ENCODE results near the gene CACNA1C. TPM values are rescaled to one million over a fixed set of nuclear protein-coding genes. Genes with fewer than 3 reads are reported as not detected.

The CACNA1C gene
- total and polyA plus RNA-seq, 10 of the 15 experiments (the other 5 are each of a cell fraction or from before 2014, with no cell fraction given) = under 0.01 to 0.15 (median 0.09) TPM; not detected in 5

GRCh38 chr12:2575245-2575644 is 522.5 kb downstream of the CACNA1C start:
- no peak for TF ChIP-seq CEBPB (IDR thresholded peaks at IDR 0.05; ENCODE audit: borderline replicate concordance in 1 of 2, low read depth in 2 of 2, low read length in 2 of 2)
- no peak for TF ChIP-seq NR2C1 (IDR thresholded peaks at IDR 0.05)
- TF ChIP-seq KAT2A (conservative IDR thresholded peaks at IDR 0.05; ENCODE audit: control insufficient read depth, low read depth, low read length) = no peak
- no peak for TF ChIP-seq ZNF622 (IDR thresholded peaks at IDR 0.05)
- TF ChIP-seq CTCF (IDR thresholded peaks at IDR 0.05 in 2 of 3, conservative IDR thresholded peaks at IDR 0.05 in 1 of 3; ENCODE audit: control insufficient read depth in 2 of 3, extremely low read depth in 1 of 3, insufficient read depth in 1 of 3, low read depth in 3 of 3, low read length in 3 of 3) = no peak
- TF ChIP-seq IKZF1 (conservative IDR thresholded peaks at IDR 0.05) = no peak
- no peak for TF ChIP-seq RUNX3 (IDR thresholded peaks at IDR 0.05; ENCODE audit: low read length)
- TF ChIP-seq JUND (IDR thresholded peaks at IDR 0.05; ENCODE audit: low read depth, low read length) = no peak
- TF ChIP-seq CHD2 (IDR thresholded peaks at IDR 0.05; ENCODE audit: borderline replicate concordance, low read depth, low read length) = no peak
- POLR2A ChIA-PET = no interaction called here
- intact Hi-C loops (cut with micrococcal nuclease; ENCODE audit: unreplicated experiment) = no loop called here
- Histone ChIP-seq H4K20me1 (ENCODE audit: control insufficient read depth, insufficient read depth) (no peaks in the 10 kb centered on the region), H3K27ac (ENCODE audit: control insufficient read depth, insufficient read depth) (no peak overlapping the region), H3K9me3 (replicated peaks; ENCODE audit: control insufficient read depth, insufficient read depth, low read length) (no peaks in the 10 kb centered on the region), H2AFZ (ENCODE audit: control insufficient read depth, low read depth, low read length) (no peak overlapping the region), H3K4me2 (ENCODE audit: control insufficient read depth, insufficient read depth) (no peak overlapping the region), H3K4me3 (no peak overlapping the region), H3K79me2 (ENCODE audit: control insufficient read depth, insufficient read depth, low read length) (no peaks in the 10 kb centered on the region), H3K9ac (ENCODE audit: control insufficient read depth, insufficient read depth, low read length) (no peak overlapping the region), H3K36me3 (ENCODE audit: control insufficient read depth in 2 of 2, insufficient read depth in 2 of 2, low read length in 1 of 2) (no peaks in the 10 kb centered on the region), H3K27me3 (replicated peaks in 1 of 2; ENCODE audit: control insufficient read depth in 2 of 2, insufficient read depth in 2 of 2, low read length in 1 of 2) (peaks cover 0 to 2% of the 10 kb centered on the region in 2 experiments; a peak in 2 of 4 replicates), H3K4me1 (ENCODE audit: control insufficient read depth, insufficient read depth, low read length) (no peaks in the 10 kb centered on the region)
- SMC1A ChIA-PET (ENCODE audit: uncharacterized antibody, unreplicated experiment) = interaction anchor here (0.7 kb wide), 1 partner anchor 45 kb away, joined by 3 read pairs; no protein-coding TSS in a partner anchor
- 57% methylated on average over 5 of the region's 5 CpGs for WGBS (ENCODE audit: insufficient coverage, insufficient replicate concordance, low lambda C conversion rate, missing lambda C conversion rate)
- no peak for ATAC-seq
- in situ Hi-C loops (cut with MboI) = no loop called here
- CTCF ChIA-PET = interaction anchor here (0.7 kb wide), 1 partner anchor 180 kb away, joined by 3 read pairs; no protein-coding TSS in a partner anchor
- DNase-seq (ENCODE audit: low read depth, low spot score) = no peak
- no TSS peak for BruUV-seq (replicated peaks)
- FAIRE-seq = no peak
- RAD21 ChIA-PET (ENCODE audit: unreplicated experiment) = no interaction called here

Measured in GM12878 (cell line).